ENCODE results near the gene VTI1A. TPM values are rescaled to one million over a fixed set of nuclear protein-coding genes. Genes with fewer than 3 reads are reported as not detected.

Gene VTI1A
- total and polyA plus RNA-seq, 8 donors = 7.3 to 20.2 (median 11.6) TPM

GRCh38 chr10:112805701-112806100, 358.7 kb downstream of the VTI1A start:
- Histone ChIP-seq H3K4me1 (peaks cover 0 to 18% (median 0%) of the 10 kb centered on the region in 3 donors), H3K4me3 (no peak overlapping the region), H3K27ac (peak overlapping the region in 2 of 4 donors; percentile 75 to 80), H3K9me3 (no peaks in the 10 kb centered on the region), H3K27me3 (no peaks in the 10 kb centered on the region), H3K36me3 (no peaks in the 10 kb centered on the region)
- DNase-seq = no peak
- intact Hi-C loops (cut with DNase I) = no loop called here
- no peak for ATAC-seq
- WGBS, 2 donors = 82 to 85% methylated on average over 6 of the region's 6 CpGs
- TF ChIP-seq CTCF (IDR thresholded peaks at IDR 0.05) = no peak
- no peak for FAIRE-seq

GRCh38 chr10:112807013-112807412, 360.0 kb downstream of the VTI1A start:
- H3K27ac ChIP-seq = no peak overlapping the region
- intact Hi-C loops (cut with DNase I) = no loop called here
- H3K36me3 ChIP-seq = no peaks in the 10 kb centered on the region
- DNase-seq = no peak
- TF ChIP-seq CTCF (IDR thresholded peaks at IDR 0.05) = no peak
- no peaks in the 10 kb centered on the region for H3K9me3 ChIP-seq
- ATAC-seq = no peak
- H3K4me3 ChIP-seq = no peak overlapping the region
- WGBS, 2 donors = 89 to 94% methylated on average over 8 of the region's 8 CpGs
- no peak for FAIRE-seq
- H3K27me3 ChIP-seq = no peaks in the 10 kb centered on the region
- peaks cover 0 to 18% (median 0%) of the 10 kb centered on the region in 3 donors for H3K4me1 ChIP-seq

- no peak for FAIRE-seq
- TF ChIP-seq CTCF (IDR thresholded peaks at IDR 0.05) = no peak
- 92 to 95% methylated on average over 4 of the region's 4 CpGs for WGBS, 2 donors
Measured at GRCh38 chr10:112809736-112810135, 362.7 kb downstream of the VTI1A start.

GRCh38 chr10:112810711-112811151, 363.7 kb downstream of the VTI1A start:
- intact Hi-C loops (cut with DNase I) = no loop called here
- H3K27ac ChIP-seq = peak overlapping the region in 1 of 4 donors; percentile 46

More at GRCh38 chr10:112809736-112810135, 362.7 kb downstream of the VTI1A start:
- Histone ChIP-seq H3K36me3 (no peaks in the 10 kb centered on the region), H3K27ac (no peak overlapping the region), H3K4me3 (no peak overlapping the region), H3K27me3 (no peaks in the 10 kb centered on the region), H3K4me1 (peaks cover 0 to 8% (median 0%) of the 10 kb centered on the region in 3 donors), H3K9me3 (no peaks in the 10 kb centered on the region)
- intact Hi-C loops (cut with DNase I) = no loop called here
- DNase-seq = no peak
- no peak for ATAC-seq

More at GRCh38 chr10:112810711-112811151, 363.7 kb downstream of the VTI1A start:
- H3K27me3 ChIP-seq = no peaks in the 10 kb centered on the region
- H3K9me3 ChIP-seq = no peaks in the 10 kb centered on the region
- H3K4me3 ChIP-seq = no peak overlapping the region
- 81 to 82% methylated on average over 10 of the region's 10 CpGs for WGBS, 2 donors
- no peaks in the 10 kb centered on the region for H3K4me1 ChIP-seq
- DNase-seq (no peak), ATAC-seq (no peak), FAIRE-seq (no peak)
- no peaks in the 10 kb centered on the region for H3K36me3 ChIP-seq
- TF ChIP-seq CTCF (IDR thresholded peaks at IDR 0.05) = no peak

All from pancreas (tissue), 10 donors.